Activated naive CD4-positive, alpha-beta T cell (primary cell): ENCODE measurements around the gene AMOTL2.

ENCODE experiments used
- DNase-seq, 4 experiments: peaks; one replicate each; lab custom pipeline; 2025; lab: John Stamatoyannopoulos, UW

The AMOTL2 gene

GRCh38 chr3:134334231-134334900 is 39.9 kb downstream of the AMOTL2 start:
- no peak for DNase-seq

GRCh38 chr3:134333522-134334181 is 40.6 kb downstream of the AMOTL2 start:
- DNase-seq = no peak

- DNase-seq = no peak
Measured at GRCh38 chr3:134332344-134332743, 41.9 kb downstream of the AMOTL2 start.

GRCh38 chr3:134331811-134332199 is 42.4 kb downstream of the AMOTL2 start:
- DNase-seq = no peak

- no peak for DNase-seq
Measured at GRCh38 chr3:134330883-134331810, 43.1 kb downstream of the AMOTL2 start.

DNA sequence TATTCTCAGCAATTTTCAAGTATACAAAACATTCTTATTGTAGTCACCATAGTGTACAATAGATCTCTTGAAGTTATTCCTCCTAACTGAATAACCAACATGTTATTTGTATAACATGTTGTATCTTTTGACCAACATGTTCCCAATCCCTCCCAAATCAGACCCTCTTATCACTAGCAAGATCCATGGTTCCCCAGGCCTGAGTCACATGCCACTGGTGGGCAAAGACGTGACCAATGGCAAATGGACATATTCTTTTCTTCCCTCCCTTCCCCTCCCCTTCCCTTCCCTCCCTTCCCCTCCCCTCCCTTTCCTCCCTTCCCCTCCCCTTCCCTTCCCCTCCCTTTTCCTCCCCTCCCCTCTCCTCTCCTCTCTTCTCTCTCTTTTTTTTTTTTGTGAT is 45.4 kb downstream of the AMOTL2 start:
- no peak for DNase-seq

GRCh38 chr3:134328147-134328591 is 46.1 kb downstream of the AMOTL2 start:
- DNase-seq = no peak

GRCh38 chr3:134327594-134327975 is 46.7 kb downstream of the AMOTL2 start:
- no peak for DNase-seq

DNA sequence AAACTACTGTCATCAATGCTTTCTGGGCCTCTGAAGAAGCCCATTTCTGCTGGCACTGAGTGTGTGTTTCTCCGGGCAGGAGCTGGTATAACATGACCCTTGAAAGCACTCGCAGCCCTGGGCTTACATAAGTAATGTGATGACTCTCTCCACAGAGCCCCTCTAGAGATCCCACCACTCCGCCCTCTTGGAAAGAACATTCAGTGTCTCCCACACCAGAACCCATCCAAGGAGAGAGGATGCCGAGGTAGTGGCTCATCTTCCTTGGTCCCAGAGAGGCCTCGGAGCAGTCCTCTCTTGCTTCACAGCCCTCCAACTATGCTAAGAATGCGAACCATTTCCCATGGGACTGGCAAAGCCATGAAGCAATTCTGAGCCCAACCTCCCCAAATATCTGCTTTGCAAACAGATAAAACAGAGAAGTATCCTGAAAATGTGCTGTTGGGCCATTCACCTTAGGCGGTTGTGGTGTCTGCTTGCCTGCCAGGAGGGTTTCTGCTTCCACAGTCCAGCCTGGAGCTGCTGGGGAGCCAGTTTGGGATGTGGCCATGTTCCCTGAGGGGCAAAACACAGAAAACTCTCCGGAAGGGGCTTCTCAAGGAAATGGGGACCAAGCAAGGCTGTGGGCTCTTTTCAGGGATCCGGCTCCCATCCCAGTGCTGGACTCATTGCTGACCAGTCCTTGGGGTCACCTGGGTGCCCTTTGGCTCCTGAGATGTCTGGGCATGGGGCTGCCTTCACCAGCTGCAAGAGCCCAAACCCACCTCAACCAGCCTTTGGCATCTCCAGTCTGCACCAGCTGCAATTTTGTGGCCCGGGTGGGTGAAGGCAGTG is 47.3 kb downstream of the AMOTL2 start:
- DNase-seq = no peak

DNA sequence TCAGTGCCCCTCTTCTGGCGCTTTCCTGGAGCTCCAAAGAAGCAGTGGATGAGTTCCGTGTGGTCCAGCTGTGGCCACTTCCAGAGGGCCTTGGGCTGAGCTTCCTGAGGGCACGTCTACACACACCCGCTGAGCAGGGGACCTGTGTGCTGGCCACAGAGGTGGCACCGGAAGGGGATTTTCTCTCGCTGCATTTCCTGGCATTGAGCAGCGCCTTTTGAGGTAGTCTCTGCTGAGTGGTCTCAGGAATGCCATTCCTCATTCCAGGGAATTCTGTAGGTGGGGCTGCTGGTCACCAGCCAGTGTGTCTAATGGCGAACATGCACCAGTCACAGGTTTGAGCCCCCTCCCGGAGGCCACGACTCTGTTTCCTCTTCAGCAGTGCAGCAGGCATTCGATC is 48.1 kb downstream of the AMOTL2 start:
- DNase-seq = no peak

DNA sequence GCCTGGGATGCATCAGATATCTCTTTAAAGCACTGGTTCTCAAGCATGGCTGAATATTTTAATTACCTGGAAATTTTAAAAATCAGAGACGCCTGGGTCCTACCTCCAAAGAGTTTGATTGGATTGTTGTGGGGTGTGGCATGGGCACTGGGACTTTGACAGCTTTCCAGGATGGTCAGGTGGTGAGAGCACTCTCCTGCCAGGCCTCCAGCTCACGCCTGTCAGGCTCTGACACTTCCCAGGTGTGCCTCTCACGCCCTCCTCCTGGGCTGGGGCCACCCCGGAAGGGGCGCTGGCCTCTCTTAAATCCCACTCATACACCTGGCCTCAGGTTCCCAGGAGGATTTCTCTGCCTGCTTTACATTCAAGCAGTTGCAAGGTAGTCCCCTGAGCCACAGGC is 48.5 kb downstream of the AMOTL2 start:
- no peak for DNase-seq

GRCh38 chr3:134325061-134325705 is 49.1 kb downstream of the AMOTL2 start:
- DNase-seq = no peak

DNA sequence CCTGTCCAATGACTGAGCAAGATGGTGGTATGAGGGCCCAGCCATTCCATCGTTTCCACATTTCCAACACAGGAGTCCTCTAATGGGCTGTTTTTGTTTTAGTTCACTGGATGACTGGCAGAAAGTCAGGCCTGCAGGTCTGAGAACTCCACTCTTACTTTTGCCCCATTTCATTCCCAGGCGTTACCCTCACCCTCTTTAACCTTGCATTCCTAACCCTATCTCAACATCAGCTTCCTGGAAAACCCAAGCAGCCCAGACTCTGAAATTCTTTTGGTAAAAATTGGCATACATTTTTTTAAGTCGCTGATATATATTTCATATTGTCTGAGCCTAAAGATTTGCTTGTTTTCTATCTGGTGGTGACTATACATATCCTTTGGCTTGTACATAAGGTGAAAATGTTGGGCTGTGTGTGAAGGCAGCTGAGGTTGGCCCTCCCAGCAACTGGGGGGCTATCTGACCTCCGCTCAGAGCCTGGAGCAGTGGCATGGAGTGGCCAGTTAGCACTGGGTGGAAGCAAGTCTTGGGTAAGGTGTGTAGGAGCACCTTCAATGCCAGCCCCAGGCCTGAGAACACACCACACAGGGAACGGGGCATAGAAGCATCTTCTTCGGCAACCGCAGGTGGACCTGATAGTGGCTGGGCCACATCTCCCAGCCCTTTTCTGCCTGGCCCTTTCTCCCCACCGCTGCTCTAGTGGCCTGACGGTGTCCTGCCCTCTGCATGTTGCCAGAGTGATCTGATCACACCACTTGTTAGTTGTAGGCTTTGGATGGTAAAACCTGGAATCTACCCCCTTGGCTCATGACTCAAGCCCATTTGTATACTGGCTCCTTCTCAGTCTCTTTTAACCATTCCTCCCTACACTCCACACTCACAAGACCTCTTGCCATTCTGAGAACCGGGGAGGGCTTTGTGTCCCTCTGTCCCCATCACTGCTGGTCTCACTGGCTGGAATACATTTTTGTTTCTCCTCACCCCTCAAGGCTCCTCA is 50.0 kb downstream of the AMOTL2 start:
- no peak for DNase-seq

GRCh38 chr3:134322286-134322685 is 52.0 kb downstream of the AMOTL2 start:
- no peak for DNase-seq

GRCh38 chr3:134320749-134321148 is 53.5 kb downstream of the AMOTL2 start:
- DNase-seq = no peak

GRCh38 chr3:134319931-134320330 is 54.3 kb downstream of the AMOTL2 start:
- DNase-seq = no peak

GRCh38 chr3:134318166-134318565 is 56.1 kb downstream of the AMOTL2 start:
- no peak for DNase-seq

DNA sequence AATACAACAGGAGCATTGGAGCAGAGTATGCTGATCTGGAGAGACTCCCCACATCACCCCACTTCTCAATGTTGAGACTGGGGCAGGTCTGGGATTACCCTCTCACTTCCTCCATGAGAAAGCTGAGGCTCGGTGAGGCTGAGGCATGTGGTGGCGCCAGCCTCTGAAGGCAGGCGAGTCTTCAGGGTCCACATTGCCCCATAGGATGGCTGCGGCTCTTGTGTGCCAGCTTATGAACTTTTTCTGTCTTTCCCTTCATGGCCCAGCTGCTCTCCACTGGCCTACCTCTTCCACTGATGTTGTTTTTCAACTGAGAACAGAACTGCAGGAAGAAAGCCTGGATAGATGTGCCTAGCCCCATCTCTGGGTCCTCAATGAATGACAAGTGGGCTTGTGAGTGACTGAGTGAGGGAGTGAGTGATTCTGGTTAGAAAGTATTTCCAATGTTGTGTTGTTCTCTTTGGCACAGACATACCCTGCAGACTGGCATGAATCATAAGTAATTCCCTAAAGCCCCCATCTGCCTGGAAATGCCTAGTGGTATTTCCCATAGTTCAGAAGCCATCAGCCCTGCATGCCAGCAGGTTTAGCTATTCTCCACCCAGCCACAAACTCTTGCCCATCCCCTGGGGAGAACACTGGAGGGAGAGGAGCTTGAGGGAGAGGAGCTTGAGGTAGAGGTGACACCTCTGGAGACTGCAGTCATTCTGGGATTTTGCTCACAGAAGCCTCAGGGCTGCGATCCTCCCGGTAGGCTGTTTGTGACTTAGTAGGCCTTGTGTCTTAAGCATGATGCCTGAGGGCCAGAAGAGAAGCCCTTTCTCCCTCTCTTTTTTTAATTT is 56.9 kb downstream of the AMOTL2 start:
- no peak for DNase-seq
